Measurements from ENCODE around the gene CMTM7.
"Not testable (repeated sequence)": the region's sequence is repeated elsewhere in the genome, so short reads cannot be mapped to it uniquely, and the experiment has no call there.

CMTM7 gene

DNA sequence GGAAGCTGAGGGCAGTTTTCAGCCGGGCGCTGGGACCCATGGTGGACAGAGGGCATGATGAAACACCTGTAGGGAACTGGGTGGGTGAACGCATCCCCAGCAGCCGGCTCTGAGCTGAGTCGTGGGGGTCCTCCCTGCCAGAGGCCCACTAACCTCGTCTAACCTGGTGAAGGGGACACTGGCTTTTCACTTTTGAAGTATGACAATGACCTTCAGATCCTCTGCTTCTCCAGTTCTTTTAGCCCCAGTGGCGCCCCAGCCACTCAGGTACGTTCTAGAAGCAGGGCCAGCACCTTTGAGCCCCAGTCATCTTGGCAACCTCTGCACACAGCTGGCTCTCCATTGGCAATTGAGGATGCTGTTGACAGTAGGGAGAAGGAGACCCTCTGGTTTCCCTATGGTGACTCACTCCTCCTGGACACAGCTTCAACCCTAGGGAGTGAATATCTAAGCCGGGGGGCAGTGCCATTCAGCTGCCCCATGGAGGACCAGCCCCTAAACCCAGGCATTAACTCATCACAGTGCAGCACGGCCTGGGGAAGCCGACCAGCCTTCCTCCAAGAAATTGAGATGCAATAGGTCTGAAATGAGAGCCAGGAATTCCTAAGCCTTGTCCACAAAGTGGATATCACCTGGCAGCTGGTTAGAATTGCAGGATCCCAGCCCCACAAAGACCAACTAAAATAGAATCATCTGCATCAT, 64.9 kb downstream of the CMTM7 start:
- TF ChIP-seq, protein P1, sequence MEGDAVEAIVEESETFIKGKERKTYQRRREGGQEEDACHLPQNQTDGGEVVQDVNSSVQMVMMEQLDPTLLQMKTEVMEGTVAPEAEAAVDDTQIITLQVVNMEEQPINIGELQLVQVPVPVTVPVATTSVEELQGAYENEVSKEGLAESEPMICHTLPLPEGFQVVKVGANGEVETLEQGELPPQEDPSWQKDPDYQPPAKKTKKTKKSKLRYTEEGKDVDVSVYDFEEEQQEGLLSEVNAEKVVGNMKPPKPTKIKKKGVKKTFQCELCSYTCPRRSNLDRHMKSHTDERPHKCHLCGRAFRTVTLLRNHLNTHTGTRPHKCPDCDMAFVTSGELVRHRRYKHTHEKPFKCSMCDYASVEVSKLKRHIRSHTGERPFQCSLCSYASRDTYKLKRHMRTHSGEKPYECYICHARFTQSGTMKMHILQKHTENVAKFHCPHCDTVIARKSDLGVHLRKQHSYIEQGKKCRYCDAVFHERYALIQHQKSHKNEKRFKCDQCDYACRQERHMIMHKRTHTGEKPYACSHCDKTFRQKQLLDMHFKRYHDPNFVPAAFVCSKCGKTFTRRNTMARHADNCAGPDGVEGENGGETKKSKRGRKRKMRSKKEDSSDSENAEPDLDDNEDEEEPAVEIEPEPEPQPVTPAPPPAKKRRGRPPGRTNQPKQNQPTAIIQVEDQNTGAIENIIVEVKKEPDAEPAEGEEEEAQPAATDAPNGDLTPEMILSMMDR (IDR thresholded peaks at IDR 0.05; ENCODE audit: low read depth, low read length) = no peak
- no peak for DNase-seq (ENCODE audit: extremely low read depth, low read depth)

DNA sequence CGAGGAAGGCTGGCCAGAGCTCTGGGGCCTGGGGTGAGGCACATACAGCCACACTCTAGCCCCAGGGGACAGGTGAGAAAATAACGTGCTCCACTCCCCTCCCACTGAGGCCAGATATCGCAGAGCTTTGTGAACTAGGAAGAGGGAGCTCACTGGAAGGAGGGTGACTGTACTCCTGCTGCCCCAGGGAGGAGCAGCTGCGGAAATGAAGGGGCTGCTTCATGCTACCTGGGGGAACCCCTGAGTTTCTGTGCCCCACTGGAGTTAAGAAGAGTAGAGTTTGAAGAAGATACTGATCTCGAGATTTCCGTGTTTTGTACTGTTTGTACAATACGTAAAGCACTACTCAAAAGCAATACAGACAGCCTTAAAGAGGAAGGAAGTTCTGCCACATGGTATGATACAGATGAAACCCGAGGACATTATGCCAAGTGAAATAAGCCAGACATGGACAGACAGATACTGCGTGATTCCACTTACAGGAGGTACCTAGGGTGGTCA, 66.4 kb downstream of the CMTM7 start:
- TF ChIP-seq, protein P1 (IDR thresholded peaks at IDR 0.05; ENCODE audit: low read depth, low read length) = no peak

DNA sequence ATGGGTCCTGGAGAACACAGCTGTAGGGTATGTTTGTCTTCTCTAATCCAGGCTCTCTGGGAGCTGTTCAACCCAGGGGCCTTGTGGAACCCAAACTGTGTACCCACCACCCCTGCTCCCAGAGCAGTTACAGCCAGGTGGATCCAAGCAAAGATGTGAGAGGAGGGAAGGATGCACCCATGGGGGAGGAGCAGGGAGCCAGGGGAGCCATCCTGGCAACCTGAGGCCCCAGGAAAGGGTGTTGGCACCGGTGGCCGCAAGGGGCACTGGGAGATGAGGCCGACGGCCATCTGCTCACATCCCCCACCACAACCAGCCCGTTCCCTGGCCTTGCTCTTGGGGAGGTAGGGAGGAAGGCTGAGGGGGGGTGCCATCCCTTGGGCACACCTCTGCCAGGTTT, 67.8 kb downstream of the CMTM7 start:
- TF ChIP-seq, protein P1 (IDR thresholded peaks at IDR 0.05; ENCODE audit: low read depth, low read length) = no peak
- no peak for DNase-seq (ENCODE audit: extremely low read depth, low read depth)

More for the DNA sequence above, 66.4 kb downstream of the CMTM7 start:
- DNase-seq (ENCODE audit: extremely low read depth, low read depth) = no peak

DNA sequence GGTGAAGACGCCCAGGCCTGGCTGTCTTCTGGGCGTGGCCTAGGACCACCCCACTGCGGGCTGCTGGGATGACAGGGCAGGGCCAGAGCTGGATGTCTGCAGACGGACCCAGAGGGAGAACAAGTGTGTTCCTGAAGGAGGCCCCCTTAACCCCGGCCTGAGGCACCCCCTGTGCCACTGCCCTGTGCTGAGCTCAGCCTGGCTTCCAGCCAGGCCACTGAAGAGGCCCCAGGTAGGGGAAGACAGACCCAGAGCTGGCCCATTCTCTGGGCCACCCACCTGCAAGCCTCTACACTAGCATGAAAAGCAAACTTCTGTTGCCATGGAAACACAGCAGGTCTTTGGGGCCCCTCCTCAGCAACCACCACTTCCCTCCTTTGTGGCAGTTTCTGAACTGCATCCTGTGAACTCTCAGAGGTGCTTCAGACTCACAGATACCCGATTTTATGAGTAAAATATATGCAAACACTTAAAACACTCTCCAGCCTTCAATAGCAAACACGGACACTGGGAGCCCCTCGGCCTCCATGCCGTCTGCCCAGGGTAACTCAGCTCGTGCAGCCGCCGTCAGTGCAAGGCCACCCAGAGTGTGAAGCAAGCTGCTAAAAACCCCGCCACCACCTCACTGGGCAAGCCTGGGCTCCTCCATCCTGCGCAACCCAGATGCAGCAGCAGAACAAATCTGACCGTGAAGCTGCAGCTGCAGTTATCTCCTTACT, 68.5 kb downstream of the CMTM7 start:
- TF ChIP-seq, protein P1 (IDR thresholded peaks at IDR 0.05; ENCODE audit: low read depth, low read length) = no peak
- no peak for DNase-seq (ENCODE audit: extremely low read depth, low read depth)

DNA sequence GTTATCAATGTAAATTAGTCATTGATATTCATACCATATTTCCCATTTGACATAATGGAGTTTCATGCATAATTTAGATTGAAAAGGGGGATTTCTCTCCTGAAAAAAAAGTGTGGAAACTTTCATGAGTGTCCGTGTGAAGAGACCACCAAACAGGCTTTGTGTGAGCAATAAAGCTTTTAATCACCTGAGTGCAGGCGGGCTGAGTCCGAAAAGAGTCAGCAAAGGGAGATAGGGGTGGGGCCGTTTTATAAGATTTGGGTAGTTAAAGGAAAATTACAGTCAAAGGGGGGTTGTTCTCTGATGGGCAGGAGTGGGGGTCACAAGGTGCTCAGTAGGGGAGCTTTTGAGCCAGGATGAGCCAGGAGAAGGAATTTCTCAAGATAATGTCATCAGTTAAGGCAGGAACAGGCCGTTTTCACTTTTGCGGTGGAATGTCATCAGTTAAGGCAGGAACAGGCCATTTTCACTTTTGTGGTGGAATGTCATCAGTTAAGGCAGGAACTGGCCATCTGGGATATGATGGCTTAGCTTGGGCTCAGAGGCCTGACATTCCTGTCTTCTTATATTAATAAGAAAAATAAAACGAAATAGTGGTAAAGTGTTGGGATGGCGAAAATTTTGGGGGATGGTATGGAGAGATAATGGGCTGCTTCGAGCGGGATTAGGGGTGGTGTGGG, 69.3 kb downstream of the CMTM7 start:
- not testable (repeated sequence) for DNase-seq (ENCODE audit: extremely low read depth, low read depth)

DNA sequence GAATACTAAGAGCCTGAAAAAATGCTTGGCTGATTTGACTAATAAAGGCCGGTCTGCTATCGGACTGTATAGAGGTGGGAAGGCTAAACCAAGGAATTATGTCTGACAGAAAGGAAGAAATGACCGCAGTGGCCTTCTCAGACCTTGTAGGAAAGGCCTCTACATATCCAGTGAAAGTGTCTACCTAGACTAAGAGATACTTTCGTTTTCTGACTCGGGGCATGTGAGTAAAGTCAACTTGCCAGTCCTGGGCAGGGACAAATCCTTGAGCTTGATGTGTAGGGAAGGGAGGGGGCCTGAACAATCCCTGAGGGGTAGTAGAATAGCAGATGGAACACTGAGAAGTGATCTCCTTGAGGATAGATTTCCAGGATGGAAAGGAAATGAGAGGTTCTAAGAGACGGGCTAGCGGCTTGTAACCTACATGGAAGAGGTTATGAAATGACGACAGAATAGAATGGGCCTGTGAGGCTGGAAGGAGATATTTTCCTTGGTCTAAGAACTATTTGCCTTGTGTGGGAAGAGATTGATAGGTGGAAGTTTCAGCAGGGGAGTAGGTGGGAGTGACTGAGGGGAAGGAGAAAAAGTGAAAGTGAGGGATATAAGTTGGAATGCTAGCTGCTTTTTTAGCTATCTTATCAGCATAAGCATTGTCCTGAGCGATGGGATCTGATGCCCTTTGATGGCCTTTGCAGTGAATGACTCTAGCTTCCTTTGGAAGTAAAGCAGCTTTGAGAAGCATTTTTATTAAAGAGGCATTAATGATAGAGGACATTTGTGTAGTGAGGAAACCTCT, 70.7 kb downstream of the CMTM7 start:
- not testable (repeated sequence) for DNase-seq (ENCODE audit: extremely low read depth, low read depth)

DNA sequence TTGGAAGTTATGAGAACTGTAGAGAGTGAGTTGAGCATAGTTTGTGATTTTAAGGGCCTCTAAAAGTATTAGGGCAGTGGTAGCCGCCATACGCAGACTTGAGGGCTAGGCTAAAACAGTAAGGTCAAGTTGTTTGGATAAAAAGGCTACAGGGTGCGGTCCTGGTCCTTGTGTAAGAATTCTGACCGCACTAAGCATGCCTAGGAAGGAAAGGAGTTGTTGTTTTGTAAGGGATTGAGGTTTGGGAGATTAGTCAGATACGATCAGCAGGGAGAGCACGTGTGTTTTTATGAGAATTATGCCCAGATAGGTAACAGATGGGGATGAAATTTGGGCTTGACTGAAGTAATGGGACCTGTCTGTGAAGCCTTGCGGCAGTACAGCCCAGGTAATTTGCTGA, 71.8 kb downstream of the CMTM7 start:
- not testable (repeated sequence) for DNase-seq (ENCODE audit: extremely low read depth, low read depth)

DNA sequence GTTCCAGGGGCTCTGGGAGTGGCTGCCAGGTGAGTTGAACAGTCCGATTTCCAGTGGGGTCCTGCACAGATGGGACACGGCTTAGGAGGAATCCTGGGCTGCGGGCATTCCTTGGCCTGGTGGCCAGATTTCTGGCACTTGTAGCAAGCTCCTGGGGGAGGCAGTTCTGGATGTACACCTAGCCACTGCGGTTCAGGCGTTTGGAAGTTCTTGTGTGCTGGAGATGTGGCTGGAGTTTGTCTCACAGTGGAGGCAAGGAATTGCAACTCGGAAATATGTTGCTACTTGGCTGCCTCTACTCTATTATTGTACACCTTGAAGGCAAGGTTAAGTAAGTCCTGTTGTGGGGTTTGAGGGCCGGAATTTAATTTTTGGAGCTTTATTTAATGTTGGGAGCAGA, 73.1 kb downstream of the CMTM7 start:
- DNase-seq (ENCODE audit: extremely low read depth, low read depth) = not testable (repeated sequence)

DNA sequence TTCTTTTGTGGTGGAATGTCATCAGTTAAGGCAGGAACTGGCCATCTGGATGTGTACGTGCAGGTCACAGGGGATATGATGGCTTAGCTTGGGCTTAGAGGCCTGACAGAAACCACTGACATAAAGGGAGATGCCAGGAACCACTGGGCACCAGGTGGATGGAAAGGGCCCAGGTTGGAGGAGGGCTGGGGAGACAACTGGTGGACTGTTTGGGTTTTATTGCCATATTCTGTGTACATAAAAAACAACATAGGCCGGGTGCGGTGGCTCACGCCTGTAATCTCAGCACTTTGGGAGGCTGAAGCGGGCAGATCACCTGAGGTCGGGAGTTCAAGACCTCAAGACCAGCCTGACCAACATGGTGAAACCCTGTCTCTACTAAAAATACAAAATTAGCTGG, 75.2 kb downstream of the CMTM7 start:
- not testable (repeated sequence) for DNase-seq (ENCODE audit: extremely low read depth, low read depth)

All from AG09319 (cell line).